Ishikawa (cell line): ENCODE measurements around the gene HLA-DQA1.

Experiments
- CEBPB ChIP-seq: IDR thresholded peaks from 2 replicates; pipeline ENCODE4 v1.6.1; 2012
- CREB1 ChIP-seq: IDR thresholded peaks from 2 replicates; pipeline ENCODE4 v1.6.1; 2012; ENCODE audit warnings: low read depth
- EGR1 ChIP-seq: IDR thresholded peaks from 2 replicates; pipeline ENCODE4 v1.6.1; 2012
- EP300 ChIP-seq: IDR thresholded peaks from 2 replicates; pipeline ENCODE4 v1.6.1; 2012; ENCODE audit warnings: borderline replicate concordance
- FOXM1 ChIP-seq: IDR thresholded peaks from 2 replicates; pipeline ENCODE4 v1.6.1; 2012; ENCODE audit warnings: low read depth, borderline replicate concordance
- NFIC ChIP-seq: IDR thresholded peaks from 2 replicates; pipeline ENCODE4 v1.6.1; 2012
- RAD21 ChIP-seq: IDR thresholded peaks from 2 replicates; pipeline ENCODE4 v1.6.1; 2012; ENCODE audit warnings: low read depth
- TAF1 ChIP-seq: IDR thresholded peaks from 2 replicates; pipeline ENCODE4 v1.6.1; 2012; ENCODE audit warnings: low read depth, mild to moderate bottlenecking
- TCF12 ChIP-seq: IDR thresholded peaks from 2 replicates; pipeline ENCODE4 v1.6.1; 2012; ENCODE audit warnings: low read depth
- TEAD4 ChIP-seq: IDR thresholded peaks from 2 replicates; pipeline ENCODE4 v1.6.1; 2012
- YY1 ChIP-seq: IDR thresholded peaks from 2 replicates; pipeline ENCODE4 v1.6.1; 2012; ENCODE audit warnings: low read depth
- ZBTB7A ChIP-seq: IDR thresholded peaks from 2 replicates; pipeline ENCODE4 v1.6.1; 2012; ENCODE audit warnings: low read depth
- TF ChIP-seq, protein P1 (sequence below): IDR thresholded peaks from 2 replicates; pipeline ENCODE4 v1.6.1; 2012
- TF ChIP-seq, protein P2 (sequence below): IDR thresholded peaks from 2 replicates; pipeline ENCODE4 v1.6.1; 2012
- TF ChIP-seq, protein P3 (sequence below): IDR thresholded peaks from 2 replicates; pipeline ENCODE4 v1.6.1; 2012; ENCODE audit warnings: low read depth, mild to moderate bottlenecking

Gene HLA-DQA1

DNA sequence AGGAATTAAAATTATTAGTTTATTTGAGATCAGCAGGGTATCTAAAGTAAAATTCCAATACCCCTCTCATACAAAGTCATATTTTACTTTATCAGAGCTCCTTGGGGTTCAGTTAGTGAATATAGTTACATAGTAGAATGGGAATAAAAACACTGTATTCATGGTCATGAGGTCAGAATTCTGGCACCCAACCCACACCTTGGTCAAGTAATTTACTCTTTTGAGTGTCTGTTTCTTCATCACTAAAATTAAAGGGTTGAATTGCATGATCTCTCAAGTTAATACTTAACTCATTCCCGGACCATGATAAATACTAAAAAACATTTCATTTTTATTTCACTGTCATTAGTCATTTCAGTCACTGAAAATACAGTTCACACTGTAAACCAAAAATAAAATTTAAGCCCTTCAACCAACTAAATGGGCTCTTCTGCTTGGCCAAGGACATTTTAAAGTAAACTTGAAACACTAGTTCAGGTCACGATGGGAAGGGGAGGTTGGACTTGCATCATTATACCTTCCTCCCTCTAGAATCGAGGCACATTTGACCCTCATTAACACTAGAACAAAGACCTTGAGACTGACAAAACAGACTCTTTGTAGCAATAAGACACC, 26.4 kb upstream of the HLA-DQA1 start:
- TF ChIP-seq, protein P1, sequence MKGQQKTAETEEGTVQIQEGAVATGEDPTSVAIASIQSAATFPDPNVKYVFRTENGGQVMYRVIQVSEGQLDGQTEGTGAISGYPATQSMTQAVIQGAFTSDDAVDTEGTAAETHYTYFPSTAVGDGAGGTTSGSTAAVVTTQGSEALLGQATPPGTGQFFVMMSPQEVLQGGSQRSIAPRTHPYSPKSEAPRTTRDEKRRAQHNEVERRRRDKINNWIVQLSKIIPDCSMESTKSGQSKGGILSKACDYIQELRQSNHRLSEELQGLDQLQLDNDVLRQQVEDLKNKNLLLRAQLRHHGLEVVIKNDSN: no peak
- TF ChIP-seq ZBTB7A: no peak
- no peak for TF ChIP-seq TCF12
- no peak for TF ChIP-seq CREB1
- no peak for TF ChIP-seq EGR1
- TF ChIP-seq EP300: no peak
- TF ChIP-seq TAF1: no peak
- TF ChIP-seq CEBPB: no peak
- TF ChIP-seq, protein P2, sequence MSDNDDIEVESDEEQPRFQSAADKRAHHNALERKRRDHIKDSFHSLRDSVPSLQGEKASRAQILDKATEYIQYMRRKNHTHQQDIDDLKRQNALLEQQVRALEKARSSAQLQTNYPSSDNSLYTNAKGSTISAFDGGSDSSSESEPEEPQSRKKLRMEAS: no peak
- TF ChIP-seq TEAD4: no peak
- TF ChIP-seq NFIC: no peak
- no peak for TF ChIP-seq RAD21
- no peak for TF ChIP-seq FOXM1
- TF ChIP-seq YY1: no peak
- TF ChIP-seq, protein P3, sequence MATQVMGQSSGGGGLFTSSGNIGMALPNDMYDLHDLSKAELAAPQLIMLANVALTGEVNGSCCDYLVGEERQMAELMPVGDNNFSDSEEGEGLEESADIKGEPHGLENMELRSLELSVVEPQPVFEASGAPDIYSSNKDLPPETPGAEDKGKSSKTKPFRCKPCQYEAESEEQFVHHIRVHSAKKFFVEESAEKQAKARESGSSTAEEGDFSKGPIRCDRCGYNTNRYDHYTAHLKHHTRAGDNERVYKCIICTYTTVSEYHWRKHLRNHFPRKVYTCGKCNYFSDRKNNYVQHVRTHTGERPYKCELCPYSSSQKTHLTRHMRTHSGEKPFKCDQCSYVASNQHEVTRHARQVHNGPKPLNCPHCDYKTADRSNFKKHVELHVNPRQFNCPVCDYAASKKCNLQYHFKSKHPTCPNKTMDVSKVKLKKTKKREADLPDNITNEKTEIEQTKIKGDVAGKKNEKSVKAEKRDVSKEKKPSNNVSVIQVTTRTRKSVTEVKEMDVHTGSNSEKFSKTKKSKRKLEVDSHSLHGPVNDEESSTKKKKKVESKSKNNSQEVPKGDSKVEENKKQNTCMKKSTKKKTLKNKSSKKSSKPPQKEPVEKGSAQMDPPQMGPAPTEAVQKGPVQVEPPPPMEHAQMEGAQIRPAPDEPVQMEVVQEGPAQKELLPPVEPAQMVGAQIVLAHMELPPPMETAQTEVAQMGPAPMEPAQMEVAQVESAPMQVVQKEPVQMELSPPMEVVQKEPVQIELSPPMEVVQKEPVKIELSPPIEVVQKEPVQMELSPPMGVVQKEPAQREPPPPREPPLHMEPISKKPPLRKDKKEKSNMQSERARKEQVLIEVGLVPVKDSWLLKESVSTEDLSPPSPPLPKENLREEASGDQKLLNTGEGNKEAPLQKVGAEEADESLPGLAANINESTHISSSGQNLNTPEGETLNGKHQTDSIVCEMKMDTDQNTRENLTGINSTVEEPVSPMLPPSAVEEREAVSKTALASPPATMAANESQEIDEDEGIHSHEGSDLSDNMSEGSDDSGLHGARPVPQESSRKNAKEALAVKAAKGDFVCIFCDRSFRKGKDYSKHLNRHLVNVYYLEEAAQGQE: no peak

DNA sequence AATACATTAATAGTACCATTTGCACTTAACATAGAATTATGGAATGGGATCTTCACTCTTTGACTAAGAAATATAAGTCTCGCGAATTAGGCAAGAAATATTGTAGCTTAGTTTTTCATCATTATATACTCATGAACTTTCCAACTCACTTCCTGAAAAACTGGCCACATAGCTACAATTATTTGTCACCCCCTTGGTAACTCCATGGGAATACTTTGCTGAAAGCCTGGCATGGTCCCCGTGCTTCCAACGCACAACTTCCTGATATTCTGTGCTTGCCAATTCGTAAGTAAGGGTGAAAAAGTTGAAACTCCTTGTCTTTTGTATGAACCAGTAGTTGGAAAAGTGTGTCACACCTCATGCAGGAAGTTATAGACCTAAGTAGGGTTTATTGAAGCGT, 23.7 kb upstream of the HLA-DQA1 start:
- TF ChIP-seq, protein P3: no peak
- TF ChIP-seq NFIC (no peak), TAF1 (no peak), ZBTB7A (no peak), RAD21 (no peak), CEBPB (no peak), YY1 (no peak)
- TF ChIP-seq, protein P2: no peak
- TF ChIP-seq, protein P1: no peak

DNA sequence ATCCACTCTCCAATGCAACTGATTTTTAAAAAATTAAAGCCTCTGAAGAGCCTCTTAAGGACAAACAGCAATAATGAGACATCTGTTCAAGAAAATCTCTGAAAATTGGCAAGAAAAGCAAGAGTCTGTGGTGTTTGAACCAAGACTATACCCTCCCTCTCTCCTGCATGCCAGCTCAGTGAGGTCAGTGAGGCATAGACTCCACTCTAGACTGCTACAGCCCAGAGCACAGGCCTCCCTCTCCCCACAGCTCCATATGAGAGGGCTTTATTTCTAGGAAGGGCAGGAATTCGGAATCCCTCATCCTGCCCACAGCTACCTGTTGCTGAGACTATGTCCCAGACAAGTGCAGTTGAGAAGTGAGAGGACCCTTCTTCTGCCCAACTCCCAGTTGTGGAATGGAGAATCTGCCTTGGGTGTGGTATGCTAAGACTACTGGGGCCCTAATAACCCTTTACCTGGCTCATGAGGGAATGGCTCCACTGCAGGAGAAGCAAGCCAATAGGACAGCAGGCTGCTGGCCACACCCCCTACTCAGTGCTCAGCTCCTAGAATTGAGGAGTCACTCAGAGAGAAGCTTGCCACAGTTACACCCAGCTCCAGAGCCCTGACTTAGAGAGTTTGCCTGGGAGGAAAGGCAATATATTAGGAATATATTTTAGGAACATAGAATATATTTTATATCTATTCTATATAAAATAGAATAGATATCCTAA, 22.7 kb upstream of the HLA-DQA1 start:
- TF ChIP-seq EGR1 (no peak), CEBPB (no peak), YY1 (no peak), FOXM1 (no peak), TAF1 (no peak), TCF12 (no peak), TEAD4 (no peak), RAD21 (no peak), CREB1 (no peak), EP300 (no peak), NFIC (no peak)
- TF ChIP-seq, protein P3: no peak
- TF ChIP-seq, protein P1: no peak
- TF ChIP-seq, protein P2: no peak
